ENCODE measurements around the gene YEATS4.

The YEATS4 gene

GRCh38 chr12:69433653-69434052 lies 74.1 kb downstream of the YEATS4 start:
- DNase-seq (ENCODE audit: low read depth), result no peak

GRCh38 chr12:69435644-69436043 lies 76.1 kb downstream of the YEATS4 start:
- H3K4me3 ChIP-seq (ENCODE audit: low read length), result no peak overlapping the region
- TF ChIP-seq CTCF (conservative IDR thresholded peaks at IDR 0.05; ENCODE audit: low read depth, low read length), result no peak
- no peak for DNase-seq (ENCODE audit: low read depth)

More at GRCh38 chr12:69433653-69434052, 74.1 kb downstream of the YEATS4 start:
- H3K4me3 ChIP-seq (ENCODE audit: low read length), result no peak overlapping the region
- no peak for TF ChIP-seq CTCF (conservative IDR thresholded peaks at IDR 0.05; ENCODE audit: low read depth, low read length)

GRCh38 chr12:69437073-69437472 lies 77.5 kb downstream of the YEATS4 start:
- H3K4me3 ChIP-seq (ENCODE audit: low read length), result no peak overlapping the region
- no peak for DNase-seq (ENCODE audit: low read depth)
- no peak for TF ChIP-seq CTCF (conservative IDR thresholded peaks at IDR 0.05; ENCODE audit: low read depth, low read length)

GRCh38 chr12:69438539-69438938 lies 79.0 kb downstream of the YEATS4 start:
- no peak overlapping the region for H3K4me3 ChIP-seq (ENCODE audit: low read length)
- no peak for DNase-seq (ENCODE audit: low read depth)
- TF ChIP-seq CTCF (conservative IDR thresholded peaks at IDR 0.05; ENCODE audit: low read depth, low read length), result no peak

- H3K4me3 ChIP-seq (ENCODE audit: low read length), result no peak overlapping the region
- DNase-seq (ENCODE audit: low read depth), result no peak
- no peak for TF ChIP-seq CTCF (conservative IDR thresholded peaks at IDR 0.05; ENCODE audit: low read depth, low read length)
Observed at GRCh38 chr12:69440016-69440415, 80.5 kb downstream of the YEATS4 start.

All from retinal pigment epithelial cell (primary cell).